Fibroblast of skin of right biceps (primary cell): ENCODE data around the gene ST14.

Source experiments
- DNase-seq: peaks from one replicate; pipeline ENCODE4 v3.0.0-alpha.2; 2013

ST14 gene

DNA sequence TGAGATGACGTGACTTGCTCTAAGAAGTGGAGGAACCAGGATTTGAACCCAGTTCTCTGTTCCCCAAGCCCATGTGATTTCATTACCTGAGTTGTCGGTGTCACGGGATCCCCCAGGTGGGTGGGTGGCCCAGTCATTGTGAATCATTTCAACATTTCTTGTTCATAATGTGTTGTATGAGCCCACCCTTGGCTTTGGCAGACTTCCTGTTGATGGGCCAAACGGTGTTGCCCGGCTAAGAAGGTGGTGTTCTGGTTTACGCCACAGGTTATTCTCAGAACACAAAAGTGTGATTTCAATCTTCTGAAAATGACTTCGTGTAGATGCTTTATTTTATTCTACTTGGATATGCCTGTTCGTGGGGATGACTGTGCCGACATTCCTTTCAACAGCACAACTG lies 21.6 kb upstream of the ST14 start:
- no peak for DNase-seq

DNA sequence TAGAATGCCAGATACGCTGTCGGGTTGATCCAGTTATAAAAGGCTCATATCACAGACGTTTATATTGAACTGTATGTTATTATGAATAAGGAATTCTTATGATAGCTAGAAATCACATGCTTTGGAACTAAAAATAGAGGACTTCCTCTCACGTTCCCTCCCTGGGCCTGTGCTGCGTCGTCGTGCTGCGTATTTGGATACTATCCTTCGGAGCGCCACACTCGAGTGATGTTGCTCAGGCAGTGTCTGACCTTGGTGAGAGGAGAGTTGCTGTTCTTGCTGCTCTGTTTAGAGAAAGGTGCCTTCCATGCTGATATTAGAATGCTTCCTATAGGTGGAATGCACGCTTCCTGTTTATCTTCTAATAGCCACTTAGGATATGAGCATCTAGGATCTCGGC lies 20.2 kb upstream of the ST14 start:
- DNase-seq = no peak

DNA sequence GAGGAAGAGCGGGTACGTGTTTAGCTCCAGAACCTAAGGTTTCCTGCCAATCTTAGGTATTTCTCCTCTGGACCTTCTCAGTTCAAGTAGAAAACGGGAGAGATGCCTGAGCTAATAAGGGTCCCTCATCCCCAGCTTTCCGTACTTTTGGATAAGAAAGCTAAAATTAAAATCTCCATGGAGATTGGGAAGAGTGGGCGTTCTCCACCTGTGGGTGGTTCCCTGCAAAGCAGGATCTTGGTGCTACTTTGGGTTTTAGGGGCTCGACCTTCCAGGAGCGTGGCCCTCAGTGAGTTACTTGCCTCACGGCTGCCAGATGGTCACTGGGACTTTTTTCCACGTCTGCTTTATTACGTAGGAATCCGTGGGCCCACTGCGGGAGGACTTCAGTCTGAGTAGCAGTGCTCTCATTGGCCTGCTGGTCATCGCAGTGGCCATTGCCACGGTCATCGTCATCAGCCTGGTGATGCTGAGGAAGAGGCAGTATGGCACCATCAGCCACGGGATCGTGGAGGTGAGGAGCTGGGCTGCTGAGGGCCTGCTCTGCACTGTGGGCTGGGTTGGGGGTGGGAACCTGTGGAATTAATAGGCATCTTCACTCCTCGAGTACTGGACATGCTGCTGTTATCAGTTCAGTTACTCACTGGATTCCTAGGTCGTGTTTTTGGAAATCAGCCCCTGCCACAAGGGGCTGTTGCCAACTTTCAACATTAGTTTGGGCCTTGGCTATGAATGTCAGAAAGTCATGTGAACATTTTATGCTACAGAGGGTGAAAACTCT lies 17.8 kb upstream of the ST14 start:
- DNase-seq = no peak

DNA sequence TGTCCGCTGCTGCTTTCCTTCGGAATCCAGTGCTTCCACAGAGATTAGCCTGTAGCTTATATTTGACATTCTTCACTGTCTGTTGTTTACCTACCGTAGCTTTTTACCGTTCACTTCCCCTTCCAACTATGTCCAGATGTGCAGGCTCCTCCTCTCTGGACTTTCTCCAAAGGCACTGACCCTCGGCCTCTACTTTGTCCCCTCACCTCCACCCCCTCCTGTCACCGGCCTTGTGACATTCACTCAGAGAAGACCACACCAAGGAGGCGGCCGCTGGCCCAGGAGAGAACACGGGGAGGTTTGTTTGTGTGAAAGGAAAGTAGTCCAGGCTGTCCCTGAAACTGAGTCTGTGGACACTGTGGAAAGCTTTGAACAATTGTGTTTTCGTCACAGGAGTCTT lies 15.4 kb upstream of the ST14 start:
- DNase-seq = no peak

DNA sequence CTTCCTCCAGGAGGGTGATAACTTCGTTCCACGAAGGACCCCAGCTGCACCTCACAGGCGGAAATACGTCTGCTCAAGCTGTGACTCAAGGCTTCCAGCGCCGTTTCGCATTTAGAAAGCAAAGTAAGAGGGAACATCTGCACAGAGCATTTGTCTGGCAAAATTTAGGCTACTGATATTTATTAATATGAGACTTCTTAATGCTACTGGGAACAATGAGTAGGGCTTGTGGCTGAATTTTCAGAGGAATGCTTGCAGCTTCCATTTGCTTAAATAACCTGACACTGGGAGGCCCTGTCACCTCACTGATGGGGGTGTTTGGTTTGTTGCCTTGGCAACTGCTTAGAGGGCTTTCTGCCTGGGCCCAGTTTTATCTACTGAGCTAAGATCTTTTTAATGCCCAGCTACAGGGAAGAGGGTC lies 14.7 kb upstream of the ST14 start:
- peak; percentile 21 for DNase-seq

DNA sequence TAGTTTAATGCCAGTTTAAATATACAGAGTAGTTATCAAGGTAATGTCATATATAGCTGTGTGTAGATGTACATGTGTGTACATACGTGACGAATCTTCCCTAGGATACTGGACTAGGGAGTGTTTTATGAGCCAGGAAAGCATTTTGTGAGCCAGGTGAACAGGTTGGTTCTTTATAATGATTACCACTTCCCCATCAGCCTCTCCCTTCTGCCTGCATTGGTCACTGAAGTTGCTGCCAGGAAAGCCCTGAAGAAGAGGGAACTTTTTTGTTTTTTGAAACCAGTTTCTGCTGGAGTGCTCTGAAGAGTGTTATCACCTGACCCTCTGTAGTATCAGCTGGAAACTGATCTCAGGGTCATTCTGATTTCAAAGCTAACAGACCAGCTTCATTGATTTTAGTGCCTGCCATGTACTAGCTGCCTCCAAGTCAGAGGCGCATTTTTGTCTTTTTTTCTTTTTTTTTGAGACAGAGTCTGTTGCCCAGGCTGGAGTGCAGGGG lies 14.2 kb upstream of the ST14 start:
- no peak for DNase-seq

DNA sequence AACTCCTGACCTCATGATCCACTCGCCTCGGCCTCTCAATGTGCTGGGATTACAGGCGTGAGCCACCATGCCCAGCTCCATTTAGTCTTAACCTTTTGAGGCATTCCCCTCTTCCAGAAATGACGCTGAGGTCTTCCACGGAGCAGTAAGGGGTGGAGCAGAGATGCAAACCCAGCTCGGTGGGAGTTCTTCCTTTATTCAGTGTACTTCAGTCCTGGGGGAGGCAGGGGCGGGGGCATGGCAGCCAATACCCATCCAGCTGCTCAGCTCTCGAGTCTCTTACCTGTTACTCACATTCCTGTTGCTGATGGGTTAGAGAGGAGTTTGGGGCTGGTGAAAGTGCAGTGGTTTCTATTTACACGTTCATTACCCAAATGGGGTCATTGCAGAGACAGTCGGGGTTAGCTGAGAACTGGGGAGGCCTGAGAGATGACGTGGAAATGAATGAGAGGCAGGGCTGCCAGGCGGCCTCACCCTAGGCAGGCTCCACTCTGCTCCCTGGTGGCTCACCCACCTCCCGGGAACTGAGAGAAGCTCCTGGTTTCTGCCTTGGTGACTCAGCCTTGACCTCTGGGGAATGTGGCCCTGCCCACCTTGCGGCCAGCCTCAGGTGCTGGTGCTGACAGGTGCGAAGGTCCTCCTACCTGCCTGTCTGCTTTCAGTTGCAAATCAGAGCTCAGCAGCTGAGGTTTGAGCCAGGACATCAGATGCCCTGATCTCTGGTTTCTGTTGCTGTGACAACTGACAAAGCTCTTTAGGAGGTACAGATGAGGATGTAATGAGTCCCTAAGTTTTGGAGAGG lies 13.4 kb upstream of the ST14 start:
- peak; percentile 11 for DNase-seq

DNA sequence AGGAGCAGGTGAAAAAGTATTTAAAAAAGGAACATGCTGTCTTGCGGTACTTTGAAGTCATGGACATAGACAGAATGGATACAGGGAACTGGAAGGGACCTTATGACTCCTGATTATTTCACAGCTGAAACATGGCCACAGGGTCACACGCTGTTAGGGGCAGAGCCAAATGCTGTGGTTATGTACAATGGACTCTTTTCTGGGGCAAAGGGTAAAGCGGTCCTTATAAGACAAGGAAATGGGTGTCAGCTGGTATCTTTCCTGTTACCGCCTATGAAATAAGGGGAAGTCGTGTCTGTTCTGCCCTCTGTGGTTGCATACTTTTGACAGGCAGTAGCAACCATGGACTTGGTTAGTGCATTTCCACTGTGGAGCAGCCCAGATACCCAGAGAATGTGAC lies 12.8 kb upstream of the ST14 start:
- no peak for DNase-seq

DNA sequence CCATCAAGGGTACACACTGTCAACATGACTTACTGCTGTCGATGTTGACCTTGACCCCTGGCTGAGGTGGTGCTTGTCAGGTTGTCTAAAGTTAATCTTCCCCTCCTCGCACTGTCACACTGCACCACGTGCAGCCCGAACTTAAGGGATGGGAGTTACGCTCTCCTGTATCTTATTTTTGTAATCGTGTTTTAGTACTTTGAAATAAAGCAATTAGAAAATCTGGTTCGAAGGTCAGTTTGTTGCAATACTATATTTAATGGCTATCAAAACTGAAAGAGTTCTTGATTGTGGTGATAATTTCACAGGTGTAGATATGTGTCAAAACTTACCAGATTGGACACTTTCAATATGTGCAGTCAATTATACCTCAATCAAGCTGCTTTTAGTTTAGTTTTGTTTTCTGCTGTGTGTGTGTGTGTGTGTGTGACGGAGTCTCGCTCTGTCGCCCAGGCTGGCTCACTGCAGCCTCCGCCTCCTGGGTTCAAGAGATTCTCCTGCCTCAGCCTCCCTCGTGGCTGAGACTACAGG lies 10.7 kb upstream of the ST14 start:
- no peak for DNase-seq

DNA sequence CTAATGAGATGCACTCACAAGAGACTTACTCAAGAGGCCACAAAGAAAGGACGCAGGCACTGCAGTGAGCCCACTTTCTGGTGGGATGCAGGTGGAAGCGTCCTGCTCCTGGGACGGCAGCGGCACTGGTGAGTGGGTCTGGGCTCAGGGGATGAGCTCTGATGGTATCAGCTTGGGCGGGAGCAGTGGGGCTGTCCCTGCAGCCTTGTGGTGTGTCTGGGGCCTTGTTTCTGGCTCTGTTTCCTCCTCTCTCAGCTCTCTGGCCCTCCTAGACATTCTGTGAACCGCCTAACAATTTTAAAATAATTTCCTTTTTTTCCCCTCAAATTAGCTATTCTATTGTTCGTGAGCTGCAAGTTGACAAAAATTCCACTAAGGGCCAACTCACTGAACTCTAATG lies 8.8 kb upstream of the ST14 start:
- DNase-seq = no peak

DNA sequence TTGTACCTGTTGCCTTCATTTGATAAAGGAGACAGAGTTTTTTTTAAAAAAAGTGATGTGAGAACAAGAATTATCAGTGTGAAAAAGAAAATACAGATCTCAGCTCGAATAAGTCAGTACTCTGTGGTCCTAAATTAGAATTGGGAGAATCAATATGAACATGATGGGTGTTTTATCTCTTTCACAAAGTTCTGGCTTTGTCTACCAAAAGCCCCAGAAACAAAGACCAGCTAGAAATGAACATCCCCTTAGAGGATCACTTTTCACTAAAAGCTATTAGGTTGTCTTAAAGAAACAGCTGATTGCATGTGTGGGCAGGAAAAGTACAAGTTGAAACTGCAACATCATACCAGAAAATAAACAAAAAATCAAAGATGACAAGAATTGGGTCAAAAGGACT lies 8.4 kb upstream of the ST14 start:
- DNase-seq = no peak

DNA sequence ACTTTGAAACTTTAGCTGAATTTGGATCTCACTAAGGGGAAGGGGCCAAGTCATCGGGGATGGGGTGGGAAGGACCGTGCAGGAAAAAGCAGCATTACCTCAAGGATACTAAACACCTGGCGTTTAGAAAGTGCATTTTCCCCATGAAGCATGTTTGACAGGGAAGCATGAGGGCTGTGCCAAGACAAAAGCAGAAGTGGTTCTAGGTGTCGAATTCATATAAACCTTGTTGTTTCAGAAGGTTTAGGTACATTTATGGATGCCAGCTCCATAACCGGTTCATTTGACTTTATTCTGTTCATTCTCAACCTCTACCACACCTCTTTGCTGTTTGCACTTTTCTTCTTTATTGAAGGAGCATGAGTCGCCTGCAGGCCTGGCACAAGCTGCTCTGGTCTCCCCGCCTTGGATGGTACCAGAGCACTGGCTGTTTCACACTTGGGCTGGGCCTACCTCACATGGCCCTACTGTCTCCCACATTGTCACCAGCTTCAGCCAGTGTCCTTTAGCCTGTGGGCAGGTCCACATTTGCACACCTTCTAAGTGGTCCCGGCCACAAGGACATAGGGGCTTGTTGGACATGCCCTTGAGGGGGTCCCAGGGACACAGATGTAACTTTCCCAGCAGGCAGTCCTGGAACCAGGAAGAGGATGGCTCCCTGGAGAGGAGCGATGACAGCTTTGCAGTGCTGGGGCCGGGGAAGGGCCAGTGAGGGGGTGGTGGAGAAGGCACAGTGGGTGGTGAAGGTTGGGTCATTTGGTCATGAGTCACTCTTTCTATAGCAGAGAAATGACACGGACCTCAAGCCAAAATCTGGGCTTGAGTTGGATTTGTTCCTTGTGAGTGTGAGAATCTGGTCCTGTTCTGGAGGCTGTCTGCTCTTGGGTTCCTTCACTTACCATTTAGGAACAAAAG lies 3.2 kb upstream of the ST14 start:
- peak; percentile 47 for DNase-seq

DNA sequence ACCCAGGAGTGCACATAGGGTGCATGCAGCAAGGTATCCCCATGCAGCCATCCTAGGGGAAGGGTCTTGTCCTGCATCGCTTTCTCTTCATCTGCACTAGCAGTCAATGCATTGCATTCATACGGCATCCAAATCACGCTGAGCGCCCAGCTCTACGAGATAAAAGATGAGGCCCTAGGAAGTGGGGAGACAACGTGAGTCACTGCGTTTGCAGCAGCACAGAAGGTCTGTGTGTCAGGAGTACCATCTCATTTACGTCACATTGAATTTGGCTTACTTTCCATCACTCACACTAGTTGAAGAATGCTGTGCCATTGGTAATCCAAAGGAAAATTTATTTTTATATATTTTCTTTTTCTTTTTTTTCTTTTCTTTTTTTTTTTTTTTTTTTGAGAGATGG lies 2.5 kb upstream of the ST14 start:
- peak; percentile 19 for DNase-seq

DNA sequence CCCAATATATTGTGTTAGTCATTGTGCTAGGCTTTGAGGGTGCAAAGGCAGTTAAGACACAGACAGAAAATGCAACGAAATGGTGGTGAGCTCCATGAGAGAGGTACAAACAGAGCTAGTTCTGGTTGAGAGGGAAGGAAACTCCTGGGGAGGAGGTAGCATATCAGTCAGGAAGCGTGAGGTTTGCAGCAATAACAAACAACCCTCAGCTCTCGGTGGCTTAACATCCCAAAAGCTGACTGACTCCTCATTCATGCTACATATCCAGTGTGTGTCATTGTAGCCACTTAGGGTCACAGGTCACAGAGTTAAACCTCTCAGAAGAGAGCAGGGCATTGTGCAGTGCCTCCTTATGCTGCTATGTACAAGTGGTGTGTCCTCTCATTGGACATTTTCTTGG lies 1.7 kb upstream of the ST14 start:
- no peak for DNase-seq

DNA sequence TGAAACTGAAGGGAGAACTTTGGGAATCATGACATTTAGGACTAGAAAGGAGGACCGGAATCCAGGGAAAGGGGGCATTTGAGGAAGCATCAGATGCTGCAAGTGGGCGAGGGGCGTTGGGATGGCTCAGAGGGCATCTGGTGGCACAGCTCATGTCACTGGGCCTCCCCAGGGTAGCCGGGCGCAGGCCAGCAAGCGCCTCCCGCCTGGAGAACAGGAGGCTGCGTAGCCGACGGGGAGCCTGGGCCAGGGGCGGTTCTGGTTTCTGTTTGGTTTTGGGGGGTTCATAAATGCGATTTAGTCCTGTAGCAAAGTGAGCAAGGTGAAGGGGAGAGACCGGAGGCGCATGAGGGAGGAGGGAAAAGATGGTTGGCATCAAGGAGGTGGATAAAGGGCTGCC lies 443 bp upstream of the ST14 start:
- no peak for DNase-seq

DNA sequence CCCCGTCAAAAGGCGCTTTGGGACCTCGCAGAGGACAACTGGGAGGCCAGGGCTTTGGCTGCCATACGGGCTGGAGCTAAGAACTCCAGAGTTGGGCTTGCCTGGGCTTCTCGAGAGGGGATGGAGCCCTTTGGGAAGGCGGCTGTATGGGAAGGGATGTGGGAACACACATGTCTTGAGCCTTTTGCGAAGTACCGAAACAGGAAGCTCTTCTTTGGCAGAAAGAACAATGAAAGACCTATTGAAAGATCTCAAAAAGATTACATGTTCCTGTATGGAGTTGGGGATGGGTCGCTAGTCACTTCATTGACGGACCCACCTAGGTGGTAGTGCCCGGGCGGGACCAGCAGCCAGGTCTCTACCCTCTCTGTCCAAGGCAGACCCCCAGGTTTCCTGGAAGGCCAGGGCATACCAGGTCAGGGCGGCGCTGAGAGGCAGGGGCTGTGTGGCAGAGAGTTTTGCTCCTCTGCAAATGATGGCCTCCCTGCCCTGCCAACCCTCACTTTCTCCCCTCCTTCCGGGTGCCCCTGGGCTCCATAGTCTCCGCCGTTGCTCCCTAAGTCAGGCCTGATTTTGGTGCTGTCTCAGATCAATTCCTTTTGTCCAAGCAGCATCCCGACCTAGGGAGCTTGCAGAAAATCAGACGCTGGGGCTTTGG lies 1.0 kb downstream of the ST14 start:
- no peak for DNase-seq

DNA sequence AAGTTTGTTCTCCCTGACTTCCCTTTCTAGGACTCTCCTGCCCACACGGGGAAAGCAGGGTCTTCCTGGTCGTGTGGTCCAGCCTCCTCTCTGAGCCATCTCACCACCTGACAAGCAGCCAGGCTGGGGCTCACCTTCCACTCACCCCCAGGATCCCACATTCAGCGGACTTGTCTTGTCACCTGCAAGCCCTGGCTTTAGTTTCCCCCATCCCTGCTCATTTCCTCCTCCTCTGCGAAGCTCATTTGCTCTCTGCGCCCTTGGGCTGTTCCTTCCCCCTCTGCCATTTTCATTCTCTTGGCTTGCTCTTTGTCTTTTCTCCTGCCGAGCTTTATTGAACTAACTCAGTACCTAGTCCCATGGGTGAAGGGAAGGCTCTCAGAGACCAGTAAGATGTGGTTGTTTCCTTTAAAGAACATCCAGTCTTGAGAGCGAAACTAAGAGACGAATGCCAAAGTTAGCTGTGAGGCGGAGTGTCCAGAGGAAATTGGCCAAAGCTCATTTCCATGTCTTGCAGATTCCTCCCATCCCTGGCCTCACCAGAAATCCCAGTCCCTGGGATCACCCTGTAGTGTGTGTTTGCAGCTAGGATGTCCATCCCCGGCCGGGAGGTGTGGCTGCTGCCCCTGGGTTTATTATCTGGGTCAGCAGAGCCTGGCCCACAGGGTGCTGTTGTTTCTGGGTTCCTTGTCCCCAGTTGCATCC lies 2.0 kb downstream of the ST14 start:
- no peak for DNase-seq

DNA sequence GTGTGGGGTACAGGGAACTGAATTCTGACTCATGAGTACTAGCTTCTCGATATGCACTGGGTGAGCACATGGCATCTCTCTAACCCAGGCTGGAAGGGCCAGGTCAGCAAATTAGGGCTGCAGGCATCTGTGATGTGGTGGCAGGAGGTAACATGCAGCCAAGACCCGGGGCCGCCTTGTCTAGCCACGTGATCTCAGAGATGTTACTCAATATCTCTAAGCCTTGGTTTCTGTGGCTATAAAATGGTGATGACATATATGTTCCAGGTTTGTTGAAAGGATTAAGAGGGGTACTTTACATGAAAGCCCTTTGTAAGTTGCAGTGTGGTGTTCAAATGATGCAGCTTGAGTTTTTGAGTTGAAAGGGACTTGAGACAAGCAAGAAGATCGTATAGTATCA lies 3.2 kb downstream of the ST14 start:
- peak; percentile 37 for DNase-seq

DNA sequence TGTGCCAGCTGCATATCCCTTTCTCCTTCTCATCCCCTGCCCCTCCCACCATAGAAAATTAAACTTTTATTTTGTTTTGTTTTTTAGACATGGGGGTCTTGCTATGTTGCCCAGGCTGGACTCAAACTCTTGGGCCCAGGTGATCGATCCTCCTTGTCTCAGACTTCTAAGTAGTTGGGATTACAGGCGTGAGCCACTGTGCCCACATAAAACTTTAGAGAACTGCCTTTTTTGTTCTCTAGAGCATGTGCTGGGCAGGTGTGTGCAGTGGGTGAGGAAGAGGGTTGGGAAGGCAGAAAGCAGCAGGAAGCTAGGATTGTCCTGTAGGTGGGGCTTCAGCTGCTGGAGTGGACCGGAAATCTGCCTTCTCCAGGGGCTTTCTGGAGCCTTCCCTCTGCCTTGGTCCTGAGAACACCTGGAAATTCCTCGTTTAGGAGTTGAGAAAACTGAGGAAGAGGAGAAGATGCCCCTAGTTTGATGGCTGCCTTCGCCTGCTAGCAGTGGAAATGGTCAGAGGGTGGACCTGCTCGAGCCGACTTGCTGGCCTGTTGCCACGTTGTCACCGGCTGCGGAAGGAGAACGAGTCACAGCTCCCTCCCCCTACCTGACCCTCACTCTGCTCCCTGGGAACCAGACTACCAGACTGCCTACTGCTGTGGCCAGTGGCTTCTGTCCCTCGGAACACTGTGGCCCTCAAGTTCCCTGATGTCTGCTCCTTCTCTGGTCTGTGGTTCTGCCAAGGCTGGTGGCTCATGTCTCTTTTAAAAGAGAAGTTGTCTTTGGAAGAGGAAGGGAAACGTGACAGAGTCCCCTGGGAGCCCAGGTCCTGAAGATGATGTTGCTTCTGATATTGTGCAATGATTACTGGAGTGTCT lies 4.0 kb downstream of the ST14 start:
- DNase-seq = no peak

DNA sequence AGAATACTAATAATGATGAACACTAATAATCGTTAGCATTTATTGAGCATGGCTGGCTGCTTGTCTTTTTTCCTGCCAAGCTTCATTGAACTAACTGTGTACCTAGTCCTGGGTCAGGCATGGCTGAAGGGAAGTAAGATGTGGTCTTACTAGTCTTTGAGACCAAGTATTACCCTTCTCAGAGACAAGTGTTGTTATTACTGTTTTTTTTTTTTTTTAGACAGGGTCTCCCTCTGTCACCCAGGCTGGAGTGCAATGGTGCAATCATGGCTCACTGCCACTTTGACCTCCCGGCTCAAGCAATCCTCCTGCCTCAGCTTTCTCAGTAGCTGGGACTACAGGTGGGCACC lies 4.6 kb downstream of the ST14 start:
- DNase-seq = no peak
